Smooth muscle cell (in vitro differentiated cells): Measurements from ENCODE around the gene CD302. TPM values are rescaled to one million over a fixed set of nuclear protein-coding genes. Genes with fewer than 3 reads are reported as not detected.

ENCODE experiments used
- DNase-seq: peaks from one replicate; lab custom pipeline; 2025; ENCODE audit not compliant: unreplicated experiment; lab: John Stamatoyannopoulos, UW
- H2AFZ ChIP-seq: fragments of 200-600 bp; sonication (generic); 2 replicates; pipeline ENCODE4 v1.6.0; 2016; ENCODE audit warnings: antibody characterized with exemption, low read depth, mild to moderate bottlenecking
- H3F3A ChIP-seq: fragments of 200-600 bp; sonication (generic); 2 replicates; pipeline ENCODE4 v1.6.0; 2017; ENCODE audit warnings: antibody characterized with exemption, low read depth
- H3K27ac ChIP-seq: fragments of 200-600 bp; sonication (generic); 2 replicates; pipeline ENCODE4 v1.5.1; 2016; ENCODE audit warnings: low read depth, mild to moderate bottlenecking
- H3K27me3 ChIP-seq: fragments of 200-600 bp; sonication (generic); 2 replicates; pipeline ENCODE4 v1.6.1; 2016; ENCODE audit warnings: low read depth, mild to moderate bottlenecking
- H3K36me3 ChIP-seq: fragments of 200-600 bp; sonication (generic); 2 replicates; pipeline ENCODE4 v1.5.1; 2016; ENCODE audit warnings: low read depth
- H3K4me1 ChIP-seq: fragments of 200-600 bp; sonication (generic); 2 replicates; pipeline ENCODE4 v1.5.1; 2016; ENCODE audit warnings: low read depth
- H3K4me2 ChIP-seq: fragments of 200-600 bp; sonication (generic); 2 replicates; pipeline ENCODE4 v1.6.0; 2016; ENCODE audit warnings: mild to moderate bottlenecking
- H3K4me3 ChIP-seq: fragments of 200-600 bp; sonication (generic); 2 replicates; pipeline ENCODE4 v1.5.1; 2016; ENCODE audit warnings: mild to moderate bottlenecking
- H3K79me2 ChIP-seq: fragments of 200-600 bp; sonication (generic); 2 replicates; pipeline ENCODE4 v1.6.0; 2016; ENCODE audit warnings: low read depth, mild to moderate bottlenecking
- H3K9ac ChIP-seq: fragments of 200-600 bp; sonication (generic); 2 replicates; pipeline ENCODE4 v1.6.0; 2016; ENCODE audit warnings: low read depth
- H3K9me3 ChIP-seq: fragments of 200-600 bp; sonication (generic); replicated peaks from 2 replicates; pipeline ENCODE4 v1.5.1; 2016; ENCODE audit warnings: low read depth
- H4K20me1 ChIP-seq: fragments of 200-600 bp; sonication (generic); 2 replicates; pipeline ENCODE4 v1.6.0; 2016; ENCODE audit warnings: low read depth
- CTCF ChIP-seq: fragments of 200-600 bp; sonication (generic); IDR thresholded peaks from 2 replicates; pipeline ENCODE4 v1.5.1; 2017; ENCODE audit warnings: borderline replicate concordance, mild to moderate bottlenecking, antibody characterized with exemption; ENCODE audit not compliant: insufficient read depth, poor library complexity, severe bottlenecking
- WGBS: methylation state at CpG from one replicate; pipeline ENCODE4 v1.1.7; 2016; ENCODE audit warnings: low lambda C conversion rate; 5-methylcytosine and 5-hydroxymethylcytosine counted together
- polyA plus RNA-seq: library from polyadenylated mRNA; unstranded; fragments of >200 nt; fragmentation: Nextera tagmentation; extraction: Ambion mirVana; gene quantifications from 2 replicates; pipeline ENCODE4 v1.2.1, GENCODE V29; 2016
- total RNA-seq: library from RNA; depleted of rRNA; stranded (reverse); fragments of >200 nt; gene quantifications from 2 replicates; pipeline ENCODE4 v1.2.3, GENCODE V29; 2014

CD302 gene
- total and polyA plus RNA-seq, 2 experiments from 2014 or later: 1.00 to 2.2 TPM

GRCh38 chr2:159807183-159808031 lies 9.4 kb upstream of the CD302 start:
- 70% methylated on average over 4 of the region's 4 CpGs for WGBS
- Histone ChIP-seq H3K27me3 (peaks cover 42% of the 10 kb centered on the region), H3K79me2 (no peaks in the 10 kb centered on the region), H3K9ac (no peak overlapping the region), H3K9me3 (no peaks in the 10 kb centered on the region), H4K20me1 (no peaks in the 10 kb centered on the region), H3F3A (no peaks in the 10 kb centered on the region), H3K4me3 (no peak overlapping the region), H2AFZ (no peak overlapping the region), H3K27ac (no peak overlapping the region), H3K4me1 (no peaks in the 10 kb centered on the region), H3K4me2 (peak overlapping the region; percentile 17), H3K36me3 (no peaks in the 10 kb centered on the region)
- no peak for DNase-seq
- TF ChIP-seq CTCF: peak; percentile 60

GRCh38 chr2:159804941-159805340 lies 6.9 kb upstream of the CD302 start:
- 87% methylated on average over 4 of the region's 4 CpGs for WGBS
- H3K79me2 ChIP-seq: no peaks in the 10 kb centered on the region
- no peaks in the 10 kb centered on the region for H4K20me1 ChIP-seq
- H3K27me3 ChIP-seq: peaks cover 64% of the 10 kb centered on the region
- no peak overlapping the region for H3K27ac ChIP-seq
- no peak for TF ChIP-seq CTCF
- H3F3A ChIP-seq: no peaks in the 10 kb centered on the region
- no peaks in the 10 kb centered on the region for H3K36me3 ChIP-seq
- no peak overlapping the region for H3K4me2 ChIP-seq
- H3K9me3 ChIP-seq: no peaks in the 10 kb centered on the region
- no peak overlapping the region for H2AFZ ChIP-seq
- H3K4me3 ChIP-seq: no peak overlapping the region
- H3K9ac ChIP-seq: no peak overlapping the region
- H3K4me1 ChIP-seq: no peaks in the 10 kb centered on the region
- DNase-seq: no peak

GRCh38 chr2:159803235-159803962 lies 5.4 kb upstream of the CD302 start:
- Histone ChIP-seq H3K36me3 (no peaks in the 10 kb centered on the region), H3K4me3 (no peak overlapping the region), H3K9me3 (no peaks in the 10 kb centered on the region), H3K27me3 (peaks cover 80% of the 10 kb centered on the region), H3K27ac (no peak overlapping the region), H3K79me2 (no peaks in the 10 kb centered on the region), H3F3A (no peaks in the 10 kb centered on the region), H3K9ac (no peak overlapping the region), H4K20me1 (no peaks in the 10 kb centered on the region), H2AFZ (no peak overlapping the region), H3K4me1 (peaks cover 1% of the 10 kb centered on the region), H3K4me2 (no peak overlapping the region)
- no peak for DNase-seq
- WGBS: 51% methylated on average over 2 of the region's 2 CpGs
- no peak for TF ChIP-seq CTCF
